ENCODE results near the gene TOX2. TPM values are rescaled to one million over a fixed set of nuclear protein-coding genes. Genes with fewer than 3 reads are reported as not detected.
A peak's percentile ranks its signal among the peaks of the same experiment; 100 is the strongest.

Gene TOX2
- total and polyA plus RNA-seq, 7 donors, result 0.06 to 0.53 (median 0.38) TPM

DNA sequence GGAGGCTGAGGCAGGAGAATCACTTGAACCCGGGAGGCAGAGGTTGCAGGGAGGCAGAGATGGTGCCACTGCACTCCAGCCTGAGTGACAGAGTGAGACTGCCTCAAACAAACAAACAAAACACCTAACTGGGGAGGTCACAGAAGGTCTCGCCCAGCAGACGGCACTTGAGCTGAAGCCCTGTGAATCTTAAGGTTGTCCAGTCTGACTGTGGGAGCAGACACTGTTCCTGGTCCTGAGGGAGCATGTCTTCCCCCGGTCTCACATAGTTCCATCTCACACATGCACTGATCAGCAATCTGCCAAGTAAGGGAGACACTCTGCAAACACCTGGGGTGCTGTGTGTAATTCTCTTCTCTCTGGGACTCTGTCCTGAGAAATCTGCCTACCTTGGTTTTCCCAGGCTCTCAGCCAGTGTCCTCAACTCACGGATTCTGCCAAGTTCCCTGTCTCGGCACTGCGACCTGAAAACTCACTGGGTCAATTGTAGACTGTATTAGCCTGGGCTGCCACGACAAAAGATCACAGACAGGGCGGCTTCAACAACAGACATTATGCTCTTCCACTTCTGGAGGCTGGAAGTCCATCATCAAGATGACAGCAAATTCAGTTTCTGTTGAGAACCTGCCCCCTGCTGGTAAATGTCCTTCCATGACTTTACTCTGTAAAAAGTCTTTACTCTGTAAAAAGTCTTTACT is 178.0 kb downstream of the TOX2 start:
- H3K9me3 ChIP-seq, result no peaks in the 10 kb centered on the region
- peaks cover 14% of the 10 kb centered on the region for H3K4me1 ChIP-seq
- TF ChIP-seq, protein P1, sequence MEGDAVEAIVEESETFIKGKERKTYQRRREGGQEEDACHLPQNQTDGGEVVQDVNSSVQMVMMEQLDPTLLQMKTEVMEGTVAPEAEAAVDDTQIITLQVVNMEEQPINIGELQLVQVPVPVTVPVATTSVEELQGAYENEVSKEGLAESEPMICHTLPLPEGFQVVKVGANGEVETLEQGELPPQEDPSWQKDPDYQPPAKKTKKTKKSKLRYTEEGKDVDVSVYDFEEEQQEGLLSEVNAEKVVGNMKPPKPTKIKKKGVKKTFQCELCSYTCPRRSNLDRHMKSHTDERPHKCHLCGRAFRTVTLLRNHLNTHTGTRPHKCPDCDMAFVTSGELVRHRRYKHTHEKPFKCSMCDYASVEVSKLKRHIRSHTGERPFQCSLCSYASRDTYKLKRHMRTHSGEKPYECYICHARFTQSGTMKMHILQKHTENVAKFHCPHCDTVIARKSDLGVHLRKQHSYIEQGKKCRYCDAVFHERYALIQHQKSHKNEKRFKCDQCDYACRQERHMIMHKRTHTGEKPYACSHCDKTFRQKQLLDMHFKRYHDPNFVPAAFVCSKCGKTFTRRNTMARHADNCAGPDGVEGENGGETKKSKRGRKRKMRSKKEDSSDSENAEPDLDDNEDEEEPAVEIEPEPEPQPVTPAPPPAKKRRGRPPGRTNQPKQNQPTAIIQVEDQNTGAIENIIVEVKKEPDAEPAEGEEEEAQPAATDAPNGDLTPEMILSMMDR (IDR thresholded peaks at IDR 0.05), result peak; percentile 49
- ATAC-seq (peak; percentile 34 to 57 (median 40)), DNase-seq (no peak)
- no peaks in the 10 kb centered on the region for H3K27me3 ChIP-seq (ENCODE audit: insufficient read depth in 3 of 3, low read length in 2 of 3)
- WGBS, 3 donors, result 38 to 50% (median 48%) methylated on average over 9 of the region's 9 CpGs
- no peak overlapping the region for H3K4me3 ChIP-seq
- intact Hi-C loops (cut with DNase I), result no loop called here
- no peak overlapping the region for H3K27ac ChIP-seq
- H3K36me3 ChIP-seq (ENCODE audit: insufficient read depth in 1 of 2, low read depth in 1 of 2), result no peaks in the 10 kb centered on the region

DNA sequence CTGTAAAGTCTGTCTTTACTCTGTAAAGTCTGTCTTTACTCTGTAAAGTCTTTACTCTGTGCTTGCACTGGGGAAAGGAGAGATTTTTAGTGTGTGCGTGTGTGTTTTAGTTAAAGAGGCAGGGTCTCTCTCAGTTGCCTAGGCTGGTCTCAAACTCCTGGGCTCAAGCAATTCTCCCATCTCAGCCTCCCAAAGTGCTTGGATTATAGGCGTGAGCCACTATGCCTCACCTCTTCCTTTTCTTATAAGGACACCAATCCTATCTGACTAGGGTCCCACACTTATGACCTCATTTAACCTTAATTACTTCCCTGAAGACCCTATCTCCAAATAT is 178.6 kb downstream of the TOX2 start:
- peak in 1 of 4 donors; percentile 6 for ATAC-seq
- no peaks in the 10 kb centered on the region for H3K9me3 ChIP-seq
- intact Hi-C loops (cut with DNase I), result no loop called here
- TF ChIP-seq, protein P1 (IDR thresholded peaks at IDR 0.05), result no peak
- no peak overlapping the region for H3K4me3 ChIP-seq
- H3K27ac ChIP-seq, result no peak overlapping the region
- H3K36me3 ChIP-seq (ENCODE audit: insufficient read depth in 1 of 2, low read depth in 1 of 2), result no peaks in the 10 kb centered on the region
- no peaks in the 10 kb centered on the region for H3K27me3 ChIP-seq (ENCODE audit: insufficient read depth in 3 of 3, low read length in 2 of 3)
- H3K4me1 ChIP-seq, result peaks cover 19% of the 10 kb centered on the region
- no peak for DNase-seq
- WGBS, 3 donors, result 82 to 90% (median 88%) methylated on average over 2 of the region's 2 CpGs

DNA sequence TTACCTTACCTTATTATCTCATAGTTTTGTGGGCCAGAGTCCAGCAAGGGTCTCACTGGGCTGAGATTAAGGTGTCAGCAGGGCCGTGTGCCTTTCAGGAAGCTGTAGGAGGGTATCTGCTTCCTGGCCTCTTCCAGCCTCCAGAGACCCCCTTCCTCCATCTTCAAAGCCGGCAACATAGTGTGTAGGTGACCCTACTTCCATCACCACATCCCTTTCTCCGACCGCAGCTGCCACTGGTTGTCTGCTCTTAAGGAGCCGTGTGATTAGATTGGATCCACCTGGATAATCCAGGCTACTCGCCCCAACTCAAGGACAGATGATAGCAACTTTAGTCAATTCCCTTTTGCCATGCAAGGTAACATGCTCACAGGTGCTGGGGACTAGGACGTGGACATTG is 181.2 kb downstream of the TOX2 start:
- ATAC-seq (peak in 1 of 4 donors; percentile 3), DNase-seq (no peak)
- Histone ChIP-seq H3K36me3 (ENCODE audit: insufficient read depth in 1 of 2, low read depth in 1 of 2) (no peaks in the 10 kb centered on the region), H3K4me1 (peaks cover 11% of the 10 kb centered on the region), H3K27me3 (ENCODE audit: insufficient read depth in 3 of 3, low read length in 2 of 3) (no peaks in the 10 kb centered on the region), H3K4me3 (no peak overlapping the region), H3K27ac (no peak overlapping the region), H3K9me3 (no peaks in the 10 kb centered on the region)
- 53 to 63% (median 55%) methylated on average over 7 of the region's 7 CpGs for WGBS, 3 donors
- TF ChIP-seq, protein P1 (IDR thresholded peaks at IDR 0.05), result no peak
- intact Hi-C loops (cut with DNase I), result no loop called here

DNA sequence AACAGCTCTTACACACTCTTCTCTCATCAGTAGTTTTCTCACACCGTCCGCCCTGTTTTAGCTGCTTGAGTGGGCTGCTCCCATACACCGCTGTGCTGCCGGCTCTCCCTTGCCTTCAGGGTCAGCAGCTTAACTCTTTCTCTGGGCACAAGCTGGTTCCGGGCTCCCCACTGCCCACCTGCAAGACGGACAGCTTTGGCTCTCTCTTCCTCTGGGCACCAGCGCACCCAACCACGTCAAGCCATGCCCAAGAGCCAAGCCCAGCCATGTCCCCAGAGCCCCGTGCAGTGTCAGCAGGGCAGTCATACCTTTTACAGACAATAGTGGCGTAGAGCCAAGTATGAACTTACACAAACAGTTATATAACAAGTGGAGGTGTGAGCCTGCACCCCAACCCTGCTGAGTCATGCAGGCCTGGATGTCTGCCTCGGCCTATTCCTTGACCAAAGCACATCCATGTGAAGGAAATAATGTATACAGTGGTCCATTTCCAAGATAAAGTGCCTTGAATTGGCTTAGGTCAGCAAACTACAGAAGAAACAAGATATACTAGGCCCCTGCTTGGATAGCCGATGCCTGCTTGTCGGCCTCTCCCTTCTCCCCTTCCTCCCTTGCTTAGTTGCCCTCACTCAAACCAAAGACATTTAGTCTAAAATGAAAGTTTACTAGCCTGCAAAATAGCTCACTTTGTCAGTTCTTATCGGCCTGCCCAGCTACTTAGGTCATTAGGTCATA is 183.0 kb downstream of the TOX2 start:
- ATAC-seq (peak in 2 of 4 donors; percentile 21 to 41), DNase-seq (no peak)
- H3K9me3 ChIP-seq, result no peaks in the 10 kb centered on the region
- H3K27me3 ChIP-seq (ENCODE audit: insufficient read depth in 3 of 3, low read length in 2 of 3), result no peaks in the 10 kb centered on the region
- no peaks in the 10 kb centered on the region for H3K36me3 ChIP-seq (ENCODE audit: insufficient read depth in 1 of 2, low read depth in 1 of 2)
- no peak overlapping the region for H3K4me3 ChIP-seq
- WGBS, 3 donors, result 60 to 70% (median 69%) methylated on average over 14 of the region's 14 CpGs
- intact Hi-C loops (cut with DNase I), result no loop called here
- no peak overlapping the region for H3K27ac ChIP-seq
- H3K4me1 ChIP-seq, result peaks cover 7% of the 10 kb centered on the region
- TF ChIP-seq, protein P1 (IDR thresholded peaks at IDR 0.05), result no peak

All from psoas muscle (tissue), 8 donors.